ENCODE measurements around the gene CDO1. TPM values are rescaled to one million over a fixed set of nuclear protein-coding genes. Genes with fewer than 3 reads are reported as not detected.

CDO1 gene
- total RNA-seq, 4 donors from 2014 or later = 4.0 to 40.4 (median 24.0) TPM

DNA sequence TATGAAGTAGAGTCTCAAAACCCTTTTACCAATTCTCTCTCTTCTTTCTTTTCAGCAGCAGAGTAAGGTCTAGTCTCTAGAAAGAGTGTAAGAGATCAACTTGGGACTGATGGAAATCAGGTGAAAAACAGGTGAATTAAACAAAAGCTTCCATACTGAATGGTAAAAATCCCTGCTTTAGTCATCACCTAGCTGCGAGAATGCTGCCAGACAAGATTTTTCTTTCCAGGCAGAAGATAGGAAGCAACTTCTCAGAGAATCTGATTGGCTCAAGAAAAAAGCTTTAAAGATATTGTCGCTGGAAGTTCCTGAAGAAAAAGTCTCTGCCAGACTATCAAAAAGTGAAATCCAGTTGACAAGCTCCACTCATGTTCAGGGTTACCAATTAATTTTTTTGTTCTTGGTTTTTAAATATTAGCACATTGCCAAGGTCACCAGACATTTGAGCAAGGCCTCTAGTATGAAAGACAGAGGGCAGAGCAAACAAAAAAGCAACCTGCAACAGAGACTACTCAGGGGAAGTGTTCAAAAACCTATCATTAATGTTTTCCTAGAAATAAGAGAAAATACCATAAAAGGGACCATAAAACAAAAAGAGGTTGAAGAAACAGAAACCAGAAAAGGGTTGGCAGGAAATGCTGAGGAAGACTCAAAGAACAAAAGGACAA lies 9.3 kb downstream of the CDO1 start:
- intact Hi-C loops (cut with DNase I) = no loop called here
- H3K4me1 ChIP-seq = no peaks in the 10 kb centered on the region
- no peak overlapping the region for H3K27ac ChIP-seq
- H3K27me3 ChIP-seq = no peaks in the 10 kb centered on the region
- 69 to 83% methylated on average over 2 of the region's 2 CpGs for WGBS, 2 donors
- no peaks in the 10 kb centered on the region for H3K36me3 ChIP-seq
- no peak overlapping the region for H3K4me3 ChIP-seq (replicated peaks in 1 of 3)
- no peak for DNase-seq
- no peak for TF ChIP-seq POLR2A (IDR thresholded peaks at IDR 0.05)
- TF ChIP-seq, protein P1, sequence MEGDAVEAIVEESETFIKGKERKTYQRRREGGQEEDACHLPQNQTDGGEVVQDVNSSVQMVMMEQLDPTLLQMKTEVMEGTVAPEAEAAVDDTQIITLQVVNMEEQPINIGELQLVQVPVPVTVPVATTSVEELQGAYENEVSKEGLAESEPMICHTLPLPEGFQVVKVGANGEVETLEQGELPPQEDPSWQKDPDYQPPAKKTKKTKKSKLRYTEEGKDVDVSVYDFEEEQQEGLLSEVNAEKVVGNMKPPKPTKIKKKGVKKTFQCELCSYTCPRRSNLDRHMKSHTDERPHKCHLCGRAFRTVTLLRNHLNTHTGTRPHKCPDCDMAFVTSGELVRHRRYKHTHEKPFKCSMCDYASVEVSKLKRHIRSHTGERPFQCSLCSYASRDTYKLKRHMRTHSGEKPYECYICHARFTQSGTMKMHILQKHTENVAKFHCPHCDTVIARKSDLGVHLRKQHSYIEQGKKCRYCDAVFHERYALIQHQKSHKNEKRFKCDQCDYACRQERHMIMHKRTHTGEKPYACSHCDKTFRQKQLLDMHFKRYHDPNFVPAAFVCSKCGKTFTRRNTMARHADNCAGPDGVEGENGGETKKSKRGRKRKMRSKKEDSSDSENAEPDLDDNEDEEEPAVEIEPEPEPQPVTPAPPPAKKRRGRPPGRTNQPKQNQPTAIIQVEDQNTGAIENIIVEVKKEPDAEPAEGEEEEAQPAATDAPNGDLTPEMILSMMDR (IDR thresholded peaks at IDR 0.05) = no peak
- H3K9me3 ChIP-seq = no peaks in the 10 kb centered on the region

GRCh38 chr5:115801984-115802383 lies 14.5 kb downstream of the CDO1 start:
- intact Hi-C loops (cut with DNase I) = no loop called here
- WGBS, 2 donors = 47 to 67% methylated on average over 1 of the region's 1 CpG
- Histone ChIP-seq H3K4me3 (replicated peaks in 1 of 3) (no peak overlapping the region), H3K4me1 (no peaks in the 10 kb centered on the region), H3K36me3 (no peaks in the 10 kb centered on the region), H3K27ac (no peak overlapping the region), H3K27me3 (no peaks in the 10 kb centered on the region), H3K9me3 (no peaks in the 10 kb centered on the region)
- TF ChIP-seq, protein P1 (IDR thresholded peaks at IDR 0.05) = no peak
- no peak for TF ChIP-seq POLR2A (IDR thresholded peaks at IDR 0.05)
- no peak for DNase-seq

GRCh38 chr5:115801152-115801551 lies 15.3 kb downstream of the CDO1 start:
- Histone ChIP-seq H3K9me3 (no peaks in the 10 kb centered on the region), H3K27me3 (no peaks in the 10 kb centered on the region), H3K4me3 (replicated peaks in 1 of 3) (no peak overlapping the region), H3K4me1 (no peaks in the 10 kb centered on the region), H3K27ac (no peak overlapping the region), H3K36me3 (no peaks in the 10 kb centered on the region)
- TF ChIP-seq, protein P1 (IDR thresholded peaks at IDR 0.05) = no peak
- TF ChIP-seq POLR2A (IDR thresholded peaks at IDR 0.05) = no peak
- intact Hi-C loops (cut with DNase I) = no loop called here
- DNase-seq = no peak
- 97 to 98% methylated on average over 2 of the region's 2 CpGs for WGBS, 2 donors

GRCh38 chr5:115800108-115800507 lies 16.4 kb downstream of the CDO1 start:
- no peak overlapping the region for H3K4me3 ChIP-seq (replicated peaks in 1 of 3)
- intact Hi-C loops (cut with DNase I) = no loop called here
- H3K9me3 ChIP-seq = no peaks in the 10 kb centered on the region
- DNase-seq = no peak
- H3K36me3 ChIP-seq = no peaks in the 10 kb centered on the region
- no peaks in the 10 kb centered on the region for H3K4me1 ChIP-seq
- no peaks in the 10 kb centered on the region for H3K27me3 ChIP-seq
- TF ChIP-seq POLR2A (IDR thresholded peaks at IDR 0.05) = no peak
- TF ChIP-seq, protein P1 (IDR thresholded peaks at IDR 0.05) = no peak
- no peak overlapping the region for H3K27ac ChIP-seq
- 83 to 90% methylated on average over 2 of the region's 2 CpGs for WGBS, 2 donors

GRCh38 chr5:115798252-115798651 lies 18.2 kb downstream of the CDO1 start:
- no peak for DNase-seq
- H3K4me3 ChIP-seq (replicated peaks in 1 of 3) = no peak overlapping the region
- 72 to 75% methylated on average over 2 of the region's 2 CpGs for WGBS, 2 donors
- no peak for TF ChIP-seq POLR2A (IDR thresholded peaks at IDR 0.05)
- TF ChIP-seq, protein P1 (IDR thresholded peaks at IDR 0.05) = no peak
- no peaks in the 10 kb centered on the region for H3K9me3 ChIP-seq
- no peak overlapping the region for H3K27ac ChIP-seq
- no peaks in the 10 kb centered on the region for H3K36me3 ChIP-seq
- H3K27me3 ChIP-seq = no peaks in the 10 kb centered on the region
- no peaks in the 10 kb centered on the region for H3K4me1 ChIP-seq
- intact Hi-C loops (cut with DNase I) = no loop called here
